Fibroblast of mammary gland (primary cell): ENCODE results near the gene GRIK1.
A peak's percentile ranks its signal among the peaks of the same experiment; 100 is the strongest.

Source experiments
- DNase-seq: peaks from one replicate; pipeline ENCODE4 v3.0.0-alpha.2; 2010; ENCODE audit warnings: low read depth
- H3K4me3 ChIP-seq: 2 replicates; pipeline ENCODE4 v1.5.1; 2011; ENCODE audit warnings: low read depth, mild to moderate bottlenecking, low read length, moderate library complexity; ENCODE audit not compliant: control insufficient read depth
- TF ChIP-seq, protein P1 (sequence below): conservative IDR thresholded peaks from 2 replicates; pipeline ENCODE4 v1.5.1; 2011; ENCODE audit warnings: low read depth, low read length, inconsistent platforms; ENCODE audit not compliant: control insufficient read depth, insufficient read depth

GRIK1 gene

DNA sequence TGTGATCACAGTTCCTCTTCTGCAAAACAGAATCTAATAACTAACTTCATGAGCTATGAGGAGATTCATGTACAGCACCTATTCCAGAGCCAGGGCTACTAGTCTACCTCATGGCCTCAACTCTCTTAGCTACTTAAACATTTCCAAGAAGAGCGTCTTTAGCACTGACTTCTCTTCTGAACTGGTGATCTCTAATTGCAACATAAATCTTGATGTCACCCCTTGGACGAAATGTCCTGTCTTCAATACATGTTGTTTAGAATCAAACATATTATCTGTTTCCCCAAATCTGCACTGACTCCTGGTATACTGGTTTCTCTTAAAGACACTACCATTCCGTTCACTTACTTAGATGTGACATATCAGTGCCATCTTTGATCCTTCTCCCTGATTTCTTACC is 88.2 kb downstream of the GRIK1 start:
- no peak for DNase-seq
- TF ChIP-seq, protein P1, sequence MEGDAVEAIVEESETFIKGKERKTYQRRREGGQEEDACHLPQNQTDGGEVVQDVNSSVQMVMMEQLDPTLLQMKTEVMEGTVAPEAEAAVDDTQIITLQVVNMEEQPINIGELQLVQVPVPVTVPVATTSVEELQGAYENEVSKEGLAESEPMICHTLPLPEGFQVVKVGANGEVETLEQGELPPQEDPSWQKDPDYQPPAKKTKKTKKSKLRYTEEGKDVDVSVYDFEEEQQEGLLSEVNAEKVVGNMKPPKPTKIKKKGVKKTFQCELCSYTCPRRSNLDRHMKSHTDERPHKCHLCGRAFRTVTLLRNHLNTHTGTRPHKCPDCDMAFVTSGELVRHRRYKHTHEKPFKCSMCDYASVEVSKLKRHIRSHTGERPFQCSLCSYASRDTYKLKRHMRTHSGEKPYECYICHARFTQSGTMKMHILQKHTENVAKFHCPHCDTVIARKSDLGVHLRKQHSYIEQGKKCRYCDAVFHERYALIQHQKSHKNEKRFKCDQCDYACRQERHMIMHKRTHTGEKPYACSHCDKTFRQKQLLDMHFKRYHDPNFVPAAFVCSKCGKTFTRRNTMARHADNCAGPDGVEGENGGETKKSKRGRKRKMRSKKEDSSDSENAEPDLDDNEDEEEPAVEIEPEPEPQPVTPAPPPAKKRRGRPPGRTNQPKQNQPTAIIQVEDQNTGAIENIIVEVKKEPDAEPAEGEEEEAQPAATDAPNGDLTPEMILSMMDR, result no peak

GRCh38 chr21:29849735-29850176 is 90.0 kb downstream of the GRIK1 start:
- H3K4me3 ChIP-seq, result no peak overlapping the region
- TF ChIP-seq, protein P1, result peak; percentile 84
- DNase-seq, result peak; percentile 63

More for the DNA sequence above, 88.2 kb downstream of the GRIK1 start:
- H3K4me3 ChIP-seq, result no peak overlapping the region

DNA sequence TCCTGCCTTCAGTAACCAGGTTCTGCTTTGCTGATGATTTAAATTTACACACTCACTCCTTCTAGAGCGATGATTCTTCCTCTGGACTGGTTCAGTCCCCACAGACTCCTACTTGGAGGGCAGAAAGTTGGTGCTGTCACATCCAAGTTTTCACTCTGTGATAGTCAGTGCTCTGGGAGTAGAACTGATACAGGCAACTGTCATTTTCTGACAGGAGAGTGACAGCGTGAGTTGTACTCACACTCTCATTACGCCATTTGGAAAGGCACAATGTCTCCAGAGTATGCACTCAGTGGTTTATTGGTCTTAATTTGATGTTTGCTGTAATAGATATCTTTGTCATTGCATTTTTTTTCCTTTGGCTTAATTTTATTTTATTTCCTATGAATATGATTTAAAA is 96.0 kb downstream of the GRIK1 start:
- DNase-seq, result no peak
- no peak overlapping the region for H3K4me3 ChIP-seq
- TF ChIP-seq, protein P1, result no peak

DNA sequence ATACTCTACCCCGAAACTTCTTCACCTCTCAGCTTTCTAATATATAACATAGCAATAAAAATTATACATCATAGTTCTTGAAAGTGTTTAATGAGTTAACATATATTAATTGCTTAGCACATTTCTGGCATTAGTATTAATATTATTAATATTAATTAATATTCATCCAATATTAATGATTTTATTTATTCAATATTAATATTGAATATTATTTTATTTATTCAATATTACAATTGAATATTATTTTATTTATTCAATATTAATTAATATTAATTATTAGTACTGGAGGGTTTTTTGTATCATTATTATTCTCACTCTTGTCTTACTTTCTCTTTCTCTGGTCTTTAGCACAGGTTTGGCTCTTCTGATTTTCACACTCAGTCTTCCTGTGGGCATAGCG is 105.2 kb downstream of the GRIK1 start:
- no peak for DNase-seq
- H3K4me3 ChIP-seq, result no peak overlapping the region
- TF ChIP-seq, protein P1, result no peak

- H3K4me3 ChIP-seq, result no peak overlapping the region
- no peak for DNase-seq
- TF ChIP-seq, protein P1, result no peak
These were observed 107.6 kb downstream of the GRIK1 start for GRCh38 chr21:29832217-29832616.

DNA sequence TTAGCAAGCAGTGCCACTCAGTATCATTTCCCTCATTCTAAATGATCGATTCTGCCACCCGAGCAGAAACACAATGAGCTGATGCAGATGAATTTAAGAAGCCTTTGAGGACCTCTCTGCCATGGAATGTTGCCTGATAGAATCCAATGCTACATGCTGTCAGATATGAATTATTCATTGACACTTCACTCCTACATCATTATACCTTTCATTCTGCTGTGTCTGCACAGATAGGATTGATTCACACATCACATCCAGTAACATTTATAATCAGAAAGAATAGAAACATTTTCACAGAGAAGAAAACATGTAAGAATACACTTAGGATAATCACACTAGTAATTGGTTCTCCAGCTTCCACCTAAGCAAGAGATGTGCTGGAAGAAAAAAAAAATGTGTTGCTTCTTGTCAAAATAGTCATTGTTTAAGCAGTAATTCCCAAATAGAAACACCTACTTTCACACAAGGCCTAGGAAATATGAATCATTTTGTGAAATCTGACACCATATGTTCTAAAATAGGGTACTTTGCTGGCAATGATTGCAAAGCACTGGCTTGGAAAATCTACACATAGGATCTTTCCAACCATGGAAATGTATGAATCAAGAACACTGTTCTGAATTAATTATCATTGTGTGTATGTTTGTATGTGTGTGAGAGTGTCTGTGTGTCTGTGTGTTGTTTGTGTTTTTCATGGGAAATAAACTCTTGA is 110.1 kb downstream of the GRIK1 start:
- TF ChIP-seq, protein P1, result no peak
- peak; percentile 12 for DNase-seq
- H3K4me3 ChIP-seq, result no peak overlapping the region
